Measurements from ENCODE around the gene C12orf56.

DNA sequence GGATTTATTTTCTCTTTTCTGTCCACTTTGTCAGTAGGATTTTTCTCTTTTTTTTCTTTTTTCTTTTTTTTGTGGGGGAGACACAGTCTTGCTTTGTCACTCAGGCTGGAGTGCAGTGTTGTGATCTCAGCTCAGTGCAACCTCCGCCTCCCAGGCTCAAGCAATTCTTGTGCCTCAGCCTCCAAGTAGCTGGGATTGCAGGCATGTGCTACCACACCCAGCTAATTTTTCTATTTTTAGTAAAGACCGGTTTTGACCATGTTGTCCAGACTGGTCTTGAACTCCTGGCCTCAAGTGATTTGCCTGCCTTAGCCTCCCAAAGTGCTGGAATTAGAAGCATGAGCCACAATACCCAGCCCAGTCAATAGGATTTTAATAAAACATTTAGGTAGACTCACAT is 40.3 kb upstream of the C12orf56 start:
- TF ChIP-seq, protein P1, sequence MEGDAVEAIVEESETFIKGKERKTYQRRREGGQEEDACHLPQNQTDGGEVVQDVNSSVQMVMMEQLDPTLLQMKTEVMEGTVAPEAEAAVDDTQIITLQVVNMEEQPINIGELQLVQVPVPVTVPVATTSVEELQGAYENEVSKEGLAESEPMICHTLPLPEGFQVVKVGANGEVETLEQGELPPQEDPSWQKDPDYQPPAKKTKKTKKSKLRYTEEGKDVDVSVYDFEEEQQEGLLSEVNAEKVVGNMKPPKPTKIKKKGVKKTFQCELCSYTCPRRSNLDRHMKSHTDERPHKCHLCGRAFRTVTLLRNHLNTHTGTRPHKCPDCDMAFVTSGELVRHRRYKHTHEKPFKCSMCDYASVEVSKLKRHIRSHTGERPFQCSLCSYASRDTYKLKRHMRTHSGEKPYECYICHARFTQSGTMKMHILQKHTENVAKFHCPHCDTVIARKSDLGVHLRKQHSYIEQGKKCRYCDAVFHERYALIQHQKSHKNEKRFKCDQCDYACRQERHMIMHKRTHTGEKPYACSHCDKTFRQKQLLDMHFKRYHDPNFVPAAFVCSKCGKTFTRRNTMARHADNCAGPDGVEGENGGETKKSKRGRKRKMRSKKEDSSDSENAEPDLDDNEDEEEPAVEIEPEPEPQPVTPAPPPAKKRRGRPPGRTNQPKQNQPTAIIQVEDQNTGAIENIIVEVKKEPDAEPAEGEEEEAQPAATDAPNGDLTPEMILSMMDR (IDR thresholded peaks at IDR 0.05): no peak
- TF ChIP-seq POLR2A (IDR thresholded peaks at IDR 0.05; ENCODE audit: low read length) (no peak), MAFK (IDR thresholded peaks at IDR 0.05; ENCODE audit: partially characterized antibody) (no peak), SMC3 (IDR thresholded peaks at IDR 0.05) (no peak), CHD4 (IDR thresholded peaks at IDR 0.05; ENCODE audit: borderline replicate concordance) (no peak), CEBPB (IDR thresholded peaks at IDR 0.05) (no peak), RFX5 (IDR thresholded peaks at IDR 0.05) (no peak)
- TF ChIP-seq, protein P2, sequence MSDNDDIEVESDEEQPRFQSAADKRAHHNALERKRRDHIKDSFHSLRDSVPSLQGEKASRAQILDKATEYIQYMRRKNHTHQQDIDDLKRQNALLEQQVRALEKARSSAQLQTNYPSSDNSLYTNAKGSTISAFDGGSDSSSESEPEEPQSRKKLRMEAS (IDR thresholded peaks at IDR 0.05): no peak

Measured in A549 (cell line).